Fibroblast of villous mesenchyme (primary cell): ENCODE measurements around the gene LHX2. TPM values are rescaled to one million over a fixed set of nuclear protein-coding genes. Genes with fewer than 3 reads are reported as not detected.

Experiments
- DNase-seq: peaks from one replicate; pipeline ENCODE4 v3.0.0-alpha.2; 2010; ENCODE audit warnings: low read depth
- H3K4me3 ChIP-seq: 2 replicates; pipeline ENCODE4 v1.5.1; 2011; ENCODE audit warnings: low read depth, mild to moderate bottlenecking, low read length
- total RNA-seq: library from RNA; depleted of rRNA; stranded (reverse); fragments of >200 nt; gene quantifications from 2 replicates; pipeline ENCODE4 v1.2.3, GENCODE V29; 2012
- TF ChIP-seq, protein P1 (sequence below): IDR thresholded peaks from 2 replicates; pipeline ENCODE4 v1.5.1; 2012; ENCODE audit warnings: low read depth, mild to moderate bottlenecking, low read length; ENCODE audit not compliant: insufficient read depth

LHX2 gene
- total RNA-seq, 1 donor: not detected

DNA sequence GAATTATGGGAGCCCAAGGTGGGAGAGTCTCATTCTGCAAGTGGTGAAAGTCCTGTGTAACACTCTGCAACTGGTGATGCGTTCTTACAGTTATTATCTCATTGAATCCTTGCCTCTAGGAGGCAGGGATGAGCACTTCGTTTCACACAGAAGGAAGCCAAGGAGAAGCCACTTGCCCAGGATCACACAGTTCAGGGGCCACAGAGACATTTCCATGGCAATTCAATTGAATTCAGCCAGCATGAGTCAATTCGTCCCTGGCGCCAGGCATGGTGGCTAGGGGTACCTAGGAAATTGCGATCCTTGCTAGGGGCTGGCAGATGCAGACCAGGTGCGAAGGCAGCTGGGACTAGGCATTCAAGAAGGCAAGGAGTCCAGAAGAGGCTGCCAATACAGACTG, 26.2 kb downstream of the LHX2 start:
- no peak overlapping the region for H3K4me3 ChIP-seq
- no peak for DNase-seq
- TF ChIP-seq, protein P1, sequence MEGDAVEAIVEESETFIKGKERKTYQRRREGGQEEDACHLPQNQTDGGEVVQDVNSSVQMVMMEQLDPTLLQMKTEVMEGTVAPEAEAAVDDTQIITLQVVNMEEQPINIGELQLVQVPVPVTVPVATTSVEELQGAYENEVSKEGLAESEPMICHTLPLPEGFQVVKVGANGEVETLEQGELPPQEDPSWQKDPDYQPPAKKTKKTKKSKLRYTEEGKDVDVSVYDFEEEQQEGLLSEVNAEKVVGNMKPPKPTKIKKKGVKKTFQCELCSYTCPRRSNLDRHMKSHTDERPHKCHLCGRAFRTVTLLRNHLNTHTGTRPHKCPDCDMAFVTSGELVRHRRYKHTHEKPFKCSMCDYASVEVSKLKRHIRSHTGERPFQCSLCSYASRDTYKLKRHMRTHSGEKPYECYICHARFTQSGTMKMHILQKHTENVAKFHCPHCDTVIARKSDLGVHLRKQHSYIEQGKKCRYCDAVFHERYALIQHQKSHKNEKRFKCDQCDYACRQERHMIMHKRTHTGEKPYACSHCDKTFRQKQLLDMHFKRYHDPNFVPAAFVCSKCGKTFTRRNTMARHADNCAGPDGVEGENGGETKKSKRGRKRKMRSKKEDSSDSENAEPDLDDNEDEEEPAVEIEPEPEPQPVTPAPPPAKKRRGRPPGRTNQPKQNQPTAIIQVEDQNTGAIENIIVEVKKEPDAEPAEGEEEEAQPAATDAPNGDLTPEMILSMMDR: no peak

DNA sequence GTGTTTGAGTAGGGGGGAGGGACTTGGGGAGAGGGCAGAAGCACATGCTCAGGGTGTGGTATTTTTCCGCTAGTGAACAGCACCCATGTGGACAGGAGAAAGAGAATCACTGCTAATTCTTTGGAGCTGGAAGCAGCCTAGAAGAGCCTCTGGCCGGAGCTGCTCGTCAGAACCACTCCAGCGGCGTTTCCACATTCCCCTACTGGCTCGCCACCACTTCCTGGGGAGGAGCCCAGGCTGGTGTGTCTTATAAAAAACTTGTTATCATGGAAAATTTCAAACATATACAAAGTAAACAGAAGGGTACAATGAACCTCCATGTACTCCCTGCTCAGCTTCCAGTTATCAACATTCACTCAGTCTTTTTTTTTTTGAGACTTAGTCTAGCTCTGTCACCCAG, 26.7 kb downstream of the LHX2 start:
- DNase-seq: peak; percentile 28
- H3K4me3 ChIP-seq: no peak overlapping the region

GRCh38 chr9:124038790-124039633, 27.4 kb downstream of the LHX2 start:
- H3K4me3 ChIP-seq: no peak overlapping the region
- TF ChIP-seq, protein P1: peak; percentile 6
- no peak for DNase-seq

More for the DNA sequence above, 26.7 kb downstream of the LHX2 start:
- TF ChIP-seq, protein P1: no peak

GRCh38 chr9:124040186-124040931, 28.8 kb downstream of the LHX2 start:
- peak; percentile 20 for DNase-seq
- peak overlapping the region; percentile 44 for H3K4me3 ChIP-seq
- TF ChIP-seq, protein P1: no peak

GRCh38 chr9:124040935-124041816, 29.6 kb downstream of the LHX2 start:
- TF ChIP-seq, protein P1: peak; percentile 83
- DNase-seq: peak; percentile 10
- peak overlapping the region; percentile 44 for H3K4me3 ChIP-seq

DNA sequence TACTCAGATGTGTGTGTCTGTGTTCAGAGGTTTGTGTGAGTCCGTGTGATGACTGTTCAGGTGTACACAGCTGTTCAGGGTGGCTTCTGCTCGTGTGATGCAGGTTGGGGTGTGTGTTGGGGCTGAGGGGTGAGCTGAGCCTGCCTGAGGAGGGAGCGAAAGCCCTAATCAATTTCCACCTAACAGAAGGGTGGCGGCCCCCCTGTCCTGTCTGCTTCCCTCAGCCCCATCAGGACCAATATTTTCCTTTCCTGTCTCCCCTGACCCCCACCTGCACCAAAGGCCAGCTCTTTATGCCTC, 30.2 kb downstream of the LHX2 start:
- TF ChIP-seq, protein P1: no peak
- no peak overlapping the region for H3K4me3 ChIP-seq
- no peak for DNase-seq
